ENCODE data around the gene SNX2. TPM values are rescaled to one million over a fixed set of nuclear protein-coding genes. Genes with fewer than 3 reads are reported as not detected.

Gene SNX2
- total RNA-seq, 2 experiments from 2014 or later = 46.0 to 46.5 TPM

- no peak for ATAC-seq (ENCODE audit: poor library complexity)
- Mint-ChIP-seq H3K4me3 (no peak overlapping the region), H3K4me1 (ENCODE audit: low read depth) (no peaks in the 10 kb centered on the region), H3K27ac (no peak overlapping the region), H3K27me3 (peaks cover 14% of the 10 kb centered on the region), H3K9me3 (no peaks in the 10 kb centered on the region), H3K36me3 (ENCODE audit: low read depth) (no peaks in the 10 kb centered on the region)
- DNase-seq = no peak
- no peak overlapping the region for H3K27ac ChIP-seq (ENCODE audit: low read depth in 1 of 2, low read length in 2 of 2)
- H3K4me1 ChIP-seq (ENCODE audit: insufficient read depth, low read length) = no peaks in the 10 kb centered on the region
- TF ChIP-seq CTCF (IDR thresholded peaks at IDR 0.05) = no peak
- H3K27me3 ChIP-seq (ENCODE audit: control insufficient read depth in 1 of 2, insufficient read depth in 2 of 2, low read length in 2 of 2) = peaks cover 4 to 5% of the 10 kb centered on the region in 2 experiments
- H3K4me3 ChIP-seq (ENCODE audit: low read length) = no peak overlapping the region
- intact Hi-C loops (cut with DNase I, micrococcal nuclease) = no loop called here
- POLR2A ChIA-PET = no interaction called here
- CTCF ChIA-PET = no interaction called here
- H3K9me3 ChIP-seq (ENCODE audit: control insufficient read depth in 1 of 2, insufficient read depth in 1 of 2, low read length in 2 of 2) = peaks cover 0 to 11% of the 10 kb centered on the region in 2 experiments
- no peaks in the 10 kb centered on the region for H3K36me3 ChIP-seq (ENCODE audit: insufficient read depth, low read length)
These were observed 44.4 kb upstream of the SNX2 start for GRCh38 chr5:122730456-122730855.

- H3K9me3 Mint-ChIP-seq = no peaks in the 10 kb centered on the region
- H3K27me3 Mint-ChIP-seq = peaks cover 14% of the 10 kb centered on the region
- H3K36me3 ChIP-seq (ENCODE audit: insufficient read depth, low read length) = no peaks in the 10 kb centered on the region
- no peaks in the 10 kb centered on the region for H3K4me1 ChIP-seq (ENCODE audit: insufficient read depth, low read length)
- ATAC-seq (ENCODE audit: poor library complexity) (no peak), DNase-seq (no peak)
- no peaks in the 10 kb centered on the region for H3K36me3 Mint-ChIP-seq (ENCODE audit: low read depth)
- H3K9me3 ChIP-seq (ENCODE audit: control insufficient read depth in 1 of 2, insufficient read depth in 1 of 2, low read length in 2 of 2) = peaks cover 0 to 11% of the 10 kb centered on the region in 2 experiments
- POLR2A ChIA-PET = no interaction called here
- no peak overlapping the region for H3K4me3 Mint-ChIP-seq
- CTCF ChIA-PET = no interaction called here
- TF ChIP-seq CTCF (IDR thresholded peaks at IDR 0.05) = no peak
- no peak overlapping the region for H3K4me3 ChIP-seq (ENCODE audit: low read length)
- H3K4me1 Mint-ChIP-seq (ENCODE audit: low read depth) = no peaks in the 10 kb centered on the region
- H3K27ac ChIP-seq (ENCODE audit: low read depth in 1 of 2, low read length in 2 of 2) = no peak overlapping the region
- H3K27me3 ChIP-seq (ENCODE audit: control insufficient read depth in 1 of 2, insufficient read depth in 2 of 2, low read length in 2 of 2) = peaks cover 4 to 9% of the 10 kb centered on the region in 2 experiments
- H3K27ac Mint-ChIP-seq = no peak overlapping the region
- intact Hi-C loops (cut with DNase I, micrococcal nuclease) = no loop called here
These were observed 38.6 kb upstream of the SNX2 start for GRCh38 chr5:122736086-122736845.

GRCh38 chr5:122738088-122738487 lies 36.8 kb upstream of the SNX2 start:
- H3K4me3 Mint-ChIP-seq = no peak overlapping the region
- CTCF ChIA-PET = no interaction called here
- no peak for TF ChIP-seq CTCF (IDR thresholded peaks at IDR 0.05)

More at GRCh38 chr5:122738088-122738487, 36.8 kb upstream of the SNX2 start:
- H3K9me3 Mint-ChIP-seq = no peaks in the 10 kb centered on the region
- no peaks in the 10 kb centered on the region for H3K36me3 Mint-ChIP-seq (ENCODE audit: low read depth)
- peaks cover 14% of the 10 kb centered on the region for H3K27me3 Mint-ChIP-seq
- H3K27ac Mint-ChIP-seq = no peak overlapping the region
- Histone ChIP-seq H3K9me3 (ENCODE audit: control insufficient read depth in 1 of 2, insufficient read depth in 1 of 2, low read length in 2 of 2) (peaks cover 0 to 11% of the 10 kb centered on the region in 2 experiments), H3K4me1 (ENCODE audit: insufficient read depth, low read length) (no peaks in the 10 kb centered on the region), H3K36me3 (ENCODE audit: insufficient read depth, low read length) (no peaks in the 10 kb centered on the region), H3K27me3 (ENCODE audit: control insufficient read depth in 1 of 2, insufficient read depth in 2 of 2, low read length in 2 of 2) (peaks cover 0 to 9% of the 10 kb centered on the region in 2 experiments), H3K27ac (ENCODE audit: low read depth in 1 of 2, low read length in 2 of 2) (no peak overlapping the region), H3K4me3 (ENCODE audit: low read length) (no peak overlapping the region)
- intact Hi-C loops (cut with DNase I, micrococcal nuclease) = no loop called here
- H3K4me1 Mint-ChIP-seq (ENCODE audit: low read depth) = no peaks in the 10 kb centered on the region
- DNase-seq (no peak), ATAC-seq (ENCODE audit: poor library complexity) (no peak)
- POLR2A ChIA-PET = no interaction called here

Data from CD4-positive, alpha-beta T cell (primary cell).